ENCODE data around the gene FAM107B.

FAM107B gene

DNA sequence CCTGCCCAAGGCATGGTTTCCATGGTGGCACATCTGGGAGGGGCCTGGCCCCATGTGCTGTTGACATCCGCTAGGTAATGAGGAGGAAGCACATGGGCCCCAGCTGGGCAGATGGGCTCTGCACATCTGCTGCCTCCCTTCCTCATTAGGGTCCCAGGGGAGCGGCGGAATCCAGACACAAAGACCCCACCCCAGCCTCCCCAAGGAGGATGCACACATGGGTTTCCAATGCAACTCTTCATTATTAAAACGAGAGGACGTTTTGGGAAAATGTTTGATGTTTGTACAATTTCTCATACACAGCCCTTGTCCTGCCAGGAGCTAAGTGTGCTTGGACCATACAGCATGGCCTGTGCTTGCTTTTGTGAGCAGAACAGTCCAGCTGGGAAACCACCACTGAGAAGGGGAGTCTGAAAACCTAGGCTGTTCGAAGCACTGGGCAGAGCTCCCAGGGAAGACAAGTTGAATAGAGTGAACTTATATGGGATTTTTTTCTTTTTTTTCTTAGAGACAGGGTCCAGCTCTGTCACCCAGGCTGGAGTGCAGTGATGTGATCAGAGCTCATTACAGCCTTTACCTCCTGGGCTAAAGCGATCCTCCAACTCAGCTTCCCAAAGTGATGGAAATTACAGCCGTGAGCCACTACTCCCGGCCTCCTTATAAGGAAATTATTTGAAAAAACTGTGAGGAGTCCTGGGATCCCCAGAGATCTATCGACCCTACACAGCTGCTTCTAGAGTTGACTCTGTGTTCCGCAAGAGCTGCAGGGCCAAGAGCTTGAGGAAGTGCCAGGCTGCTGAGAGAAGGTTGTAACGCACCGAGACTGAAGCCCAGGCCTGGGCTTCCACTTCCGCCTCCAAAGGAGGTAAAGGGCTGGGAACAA, 23.4 kb downstream of the FAM107B start:
- ATAC-seq, result no peak
- no peak for TF ChIP-seq ZFP3 (CRISPR knock-in tag; IDR thresholded peaks at IDR 0.05)
- no peak for TF ChIP-seq PPARA (CRISPR knock-in tag; IDR thresholded peaks at IDR 0.05; ENCODE audit: borderline replicate concordance)
- TF ChIP-seq, protein P1, sequence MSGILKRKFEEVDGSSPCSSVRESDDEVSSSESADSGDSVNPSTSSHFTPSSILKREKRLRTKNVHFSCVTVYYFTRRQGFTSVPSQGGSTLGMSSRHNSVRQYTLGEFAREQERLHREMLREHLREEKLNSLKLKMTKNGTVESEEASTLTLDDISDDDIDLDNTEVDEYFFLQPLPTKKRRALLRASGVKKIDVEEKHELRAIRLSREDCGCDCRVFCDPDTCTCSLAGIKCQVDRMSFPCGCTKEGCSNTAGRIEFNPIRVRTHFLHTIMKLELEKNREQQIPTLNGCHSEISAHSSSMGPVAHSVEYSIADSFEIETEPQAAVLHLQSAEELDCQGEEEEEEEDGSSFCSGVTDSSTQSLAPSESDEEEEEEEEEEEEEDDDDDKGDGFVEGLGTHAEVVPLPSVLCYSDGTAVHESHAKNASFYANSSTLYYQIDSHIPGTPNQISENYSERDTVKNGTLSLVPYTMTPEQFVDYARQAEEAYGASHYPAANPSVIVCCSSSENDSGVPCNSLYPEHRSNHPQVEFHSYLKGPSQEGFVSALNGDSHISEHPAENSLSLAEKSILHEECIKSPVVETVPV (CRISPR knock-in tag; IDR thresholded peaks at IDR 0.05), result no peak
- TF ChIP-seq OSR1 (CRISPR knock-in tag; IDR thresholded peaks at IDR 0.05), result no peak
- no peak for TF ChIP-seq ZC3H10 (CRISPR knock-in tag; IDR thresholded peaks at IDR 0.05)
- TF ChIP-seq GLIS3 (CRISPR knock-in tag; IDR thresholded peaks at IDR 0.05), result no peak
- TF ChIP-seq, protein P2, sequence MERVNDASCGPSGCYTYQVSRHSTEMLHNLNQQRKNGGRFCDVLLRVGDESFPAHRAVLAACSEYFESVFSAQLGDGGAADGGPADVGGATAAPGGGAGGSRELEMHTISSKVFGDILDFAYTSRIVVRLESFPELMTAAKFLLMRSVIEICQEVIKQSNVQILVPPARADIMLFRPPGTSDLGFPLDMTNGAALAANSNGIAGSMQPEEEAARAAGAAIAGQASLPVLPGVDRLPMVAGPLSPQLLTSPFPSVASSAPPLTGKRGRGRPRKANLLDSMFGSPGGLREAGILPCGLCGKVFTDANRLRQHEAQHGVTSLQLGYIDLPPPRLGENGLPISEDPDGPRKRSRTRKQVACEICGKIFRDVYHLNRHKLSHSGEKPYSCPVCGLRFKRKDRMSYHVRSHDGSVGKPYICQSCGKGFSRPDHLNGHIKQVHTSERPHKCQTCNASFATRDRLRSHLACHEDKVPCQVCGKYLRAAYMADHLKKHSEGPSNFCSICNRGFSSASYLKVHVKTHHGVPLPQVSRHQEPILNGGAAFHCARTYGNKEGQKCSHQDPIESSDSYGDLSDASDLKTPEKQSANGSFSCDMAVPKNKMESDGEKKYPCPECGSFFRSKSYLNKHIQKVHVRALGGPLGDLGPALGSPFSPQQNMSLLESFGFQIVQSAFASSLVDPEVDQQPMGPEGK (CRISPR knock-in tag; IDR thresholded peaks at IDR 0.05; ENCODE audit: borderline replicate concordance), result no peak
- no peak for TF ChIP-seq ZNF8 (CRISPR knock-in tag; IDR thresholded peaks at IDR 0.05)

DNA sequence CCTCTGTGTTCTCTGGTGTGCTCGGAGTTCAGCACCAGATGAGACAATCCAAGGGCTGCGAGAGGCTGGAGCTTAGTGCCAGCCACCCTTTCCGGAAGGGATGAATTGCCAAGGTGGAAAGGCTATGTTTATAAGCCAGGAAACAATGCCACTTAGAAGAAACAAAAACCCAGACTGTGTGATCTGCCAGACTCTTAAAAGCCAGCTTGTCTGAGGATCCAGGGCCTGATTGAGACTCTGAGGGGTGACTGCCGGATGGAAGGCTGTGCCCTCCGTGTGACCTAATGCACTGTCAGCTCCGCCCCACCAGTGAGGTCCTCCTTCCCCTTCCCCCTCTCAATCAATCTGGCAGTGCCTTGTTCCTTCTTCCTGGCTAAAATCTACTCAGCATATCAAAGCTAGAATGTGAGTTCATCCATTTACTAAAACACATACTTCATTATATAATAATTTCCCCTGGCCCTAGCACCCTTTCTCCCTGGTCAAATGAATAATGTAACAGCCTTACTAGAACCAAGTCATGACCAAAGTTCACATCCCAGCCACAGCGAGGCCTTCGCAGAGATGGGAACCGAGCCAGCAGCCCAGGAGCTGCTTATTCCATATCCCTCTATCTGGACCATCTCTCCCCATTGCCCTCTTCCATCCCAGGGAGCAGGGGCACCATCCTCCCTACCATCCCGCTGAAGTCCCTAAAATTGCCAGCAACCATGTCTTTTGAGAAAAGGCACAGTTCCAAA, 25.5 kb downstream of the FAM107B start:
- ATAC-seq, result no peak
- TF ChIP-seq ZFP30 (CRISPR knock-in tag; IDR thresholded peaks at IDR 0.05) (no peak), ZC3H10 (CRISPR knock-in tag; IDR thresholded peaks at IDR 0.05) (no peak), ISL1 (CRISPR knock-in tag; IDR thresholded peaks at IDR 0.05) (no peak), TOX (CRISPR knock-in tag; IDR thresholded peaks at IDR 0.05; ENCODE audit: borderline replicate concordance) (no peak), BACH2 (CRISPR knock-in tag; IDR thresholded peaks at IDR 0.05; ENCODE audit: borderline replicate concordance) (no peak), ZFP3 (CRISPR knock-in tag; IDR thresholded peaks at IDR 0.05) (no peak), RARB (CRISPR knock-in tag; IDR thresholded peaks at IDR 0.05) (no peak), ZNF8 (CRISPR knock-in tag; IDR thresholded peaks at IDR 0.05) (no peak), TCF4 (CRISPR knock-in tag; IDR thresholded peaks at IDR 0.05; ENCODE audit: borderline replicate concordance) (no peak), OSR1 (CRISPR knock-in tag; IDR thresholded peaks at IDR 0.05) (no peak)

DNA sequence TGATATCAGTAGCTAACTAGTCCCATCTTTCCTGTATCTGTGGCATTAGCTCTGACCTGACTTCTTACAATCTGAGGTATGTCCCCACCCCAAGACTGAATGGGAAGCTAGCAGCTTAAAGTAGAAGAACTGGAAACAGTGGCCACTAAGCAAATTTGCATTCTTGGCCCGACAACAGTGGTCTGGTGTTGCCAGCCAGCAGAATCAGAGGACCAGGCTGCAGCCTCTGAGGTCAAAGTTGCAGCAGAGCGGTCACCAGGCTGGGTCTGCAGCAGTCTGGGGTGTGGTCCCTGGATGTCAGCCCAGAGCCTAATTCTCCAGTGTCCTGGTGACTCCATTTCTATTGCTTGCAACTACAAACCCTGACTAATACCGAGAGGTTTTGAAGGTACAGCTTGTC, 26.3 kb downstream of the FAM107B start:
- no peak for TF ChIP-seq TOX (CRISPR knock-in tag; IDR thresholded peaks at IDR 0.05; ENCODE audit: borderline replicate concordance)
- TF ChIP-seq OSR1 (CRISPR knock-in tag; IDR thresholded peaks at IDR 0.05), result no peak
- TF ChIP-seq, protein P2 (CRISPR knock-in tag; IDR thresholded peaks at IDR 0.05; ENCODE audit: borderline replicate concordance), result no peak
- ATAC-seq, result no peak

DNA sequence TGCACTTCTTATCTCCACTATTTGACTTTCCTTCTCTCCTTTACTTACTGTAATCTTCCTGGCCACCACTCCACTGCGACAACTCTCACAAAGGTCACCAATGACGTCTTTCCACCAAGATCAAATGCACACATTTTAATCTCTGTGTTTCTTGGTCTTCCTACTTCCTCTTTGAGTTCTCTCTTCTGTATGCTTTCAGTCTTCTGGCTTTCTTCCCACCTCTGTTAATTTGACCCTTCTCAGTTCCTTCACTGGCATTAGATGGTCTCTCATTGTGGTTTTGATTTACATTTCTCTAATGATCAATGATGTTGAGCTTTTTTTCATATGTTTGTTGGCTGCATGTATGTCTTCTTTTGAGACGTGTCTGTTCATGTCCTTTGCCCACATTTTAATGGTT, 31.9 kb downstream of the FAM107B start:
- ATAC-seq, result no peak
- TF ChIP-seq CSDC2 (CRISPR knock-in tag; IDR thresholded peaks at IDR 0.05) (no peak), ZFP3 (CRISPR knock-in tag; IDR thresholded peaks at IDR 0.05) (no peak), PPARA (CRISPR knock-in tag; IDR thresholded peaks at IDR 0.05; ENCODE audit: borderline replicate concordance) (no peak), TOX (CRISPR knock-in tag; IDR thresholded peaks at IDR 0.05; ENCODE audit: borderline replicate concordance) (no peak)

DNA sequence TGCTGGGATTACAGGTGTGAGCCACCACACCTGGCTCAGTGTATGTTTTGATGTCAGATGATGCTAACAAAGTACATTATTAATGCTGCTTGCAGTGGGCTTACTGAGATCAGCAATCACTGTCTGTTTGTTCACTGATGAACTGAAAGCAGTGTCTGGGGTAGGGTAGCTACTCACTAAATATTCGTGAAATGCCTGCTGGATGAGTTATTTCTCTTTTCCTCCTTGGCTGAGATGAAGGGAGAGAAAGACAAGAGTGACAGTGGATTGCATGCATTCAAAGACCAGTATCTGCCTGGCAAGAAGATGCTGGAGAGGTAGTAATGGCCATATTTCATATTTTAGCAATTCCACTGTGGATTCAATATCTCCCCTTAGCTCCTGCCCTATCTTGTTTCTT, 32.3 kb downstream of the FAM107B start:
- TF ChIP-seq SNAI2 (CRISPR knock-in tag; IDR thresholded peaks at IDR 0.05) (no peak), ESRRG (CRISPR knock-in tag; IDR thresholded peaks at IDR 0.05) (no peak)
- ATAC-seq, result no peak

DNA sequence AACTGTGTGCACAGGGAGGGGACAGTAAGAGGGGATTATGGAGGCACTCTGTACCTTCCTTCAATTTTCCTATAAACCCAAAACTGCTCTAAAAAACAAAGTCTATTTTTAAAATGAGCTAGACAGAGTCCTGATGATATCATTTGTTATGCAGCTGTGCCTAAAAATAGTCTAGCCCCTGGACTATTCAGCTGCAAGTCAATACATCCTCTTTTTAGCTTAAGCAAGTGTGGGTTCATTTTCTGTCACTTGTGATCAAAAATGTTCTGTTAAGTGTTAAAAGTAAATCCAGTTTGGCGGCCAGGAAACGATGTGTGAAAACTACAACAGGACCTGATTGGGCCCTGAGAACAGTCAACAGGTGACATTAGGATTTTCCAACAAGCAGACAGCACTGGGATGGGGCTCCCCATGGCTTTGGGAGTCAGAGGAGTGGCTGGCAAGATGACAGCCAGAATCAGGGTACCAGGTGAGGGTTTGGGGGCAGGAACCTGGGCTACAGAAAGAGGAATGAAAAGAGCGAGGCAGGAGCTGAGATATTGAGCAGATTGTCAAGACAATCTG, 33.9 kb downstream of the FAM107B start:
- no peak for ATAC-seq
- TF ChIP-seq PPARA (CRISPR knock-in tag; IDR thresholded peaks at IDR 0.05; ENCODE audit: borderline replicate concordance) (no peak), TCF4 (CRISPR knock-in tag; IDR thresholded peaks at IDR 0.05; ENCODE audit: borderline replicate concordance) (no peak), ZC3H10 (CRISPR knock-in tag; IDR thresholded peaks at IDR 0.05) (no peak)
- TF ChIP-seq, protein P3, sequence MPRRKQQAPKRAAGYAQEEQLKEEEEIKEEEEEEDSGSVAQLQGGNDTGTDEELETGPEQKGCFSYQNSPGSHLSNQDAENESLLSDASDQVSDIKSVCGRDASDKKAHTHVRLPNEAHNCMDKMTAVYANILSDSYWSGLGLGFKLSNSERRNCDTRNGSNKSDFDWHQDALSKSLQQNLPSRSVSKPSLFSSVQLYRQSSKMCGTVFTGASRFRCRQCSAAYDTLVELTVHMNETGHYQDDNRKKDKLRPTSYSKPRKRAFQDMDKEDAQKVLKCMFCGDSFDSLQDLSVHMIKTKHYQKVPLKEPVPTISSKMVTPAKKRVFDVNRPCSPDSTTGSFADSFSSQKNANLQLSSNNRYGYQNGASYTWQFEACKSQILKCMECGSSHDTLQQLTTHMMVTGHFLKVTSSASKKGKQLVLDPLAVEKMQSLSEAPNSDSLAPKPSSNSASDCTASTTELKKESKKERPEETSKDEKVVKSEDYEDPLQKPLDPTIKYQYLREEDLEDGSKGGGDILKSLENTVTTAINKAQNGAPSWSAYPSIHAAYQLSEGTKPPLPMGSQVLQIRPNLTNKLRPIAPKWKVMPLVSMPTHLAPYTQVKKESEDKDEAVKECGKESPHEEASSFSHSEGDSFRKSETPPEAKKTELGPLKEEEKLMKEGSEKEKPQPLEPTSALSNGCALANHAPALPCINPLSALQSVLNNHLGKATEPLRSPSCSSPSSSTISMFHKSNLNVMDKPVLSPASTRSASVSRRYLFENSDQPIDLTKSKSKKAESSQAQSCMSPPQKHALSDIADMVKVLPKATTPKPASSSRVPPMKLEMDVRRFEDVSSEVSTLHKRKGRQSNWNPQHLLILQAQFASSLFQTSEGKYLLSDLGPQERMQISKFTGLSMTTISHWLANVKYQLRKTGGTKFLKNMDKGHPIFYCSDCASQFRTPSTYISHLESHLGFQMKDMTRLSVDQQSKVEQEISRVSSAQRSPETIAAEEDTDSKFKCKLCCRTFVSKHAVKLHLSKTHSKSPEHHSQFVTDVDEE (CRISPR knock-in tag; IDR thresholded peaks at IDR 0.05), result no peak
- TF ChIP-seq, protein P2 (CRISPR knock-in tag; IDR thresholded peaks at IDR 0.05; ENCODE audit: borderline replicate concordance), result no peak

Measured in SK-N-SH treated with all-trans-retinoic acid at 6 μM for 48 hours (cell line).